Activated naive CD4-positive, alpha-beta T cell (primary cell): Measurements from ENCODE around the gene ECD.

Experiments used
- DNase-seq, 4 experiments: peaks; one replicate each; lab custom pipeline; 2025; lab: John Stamatoyannopoulos, UW

ECD gene

DNA sequence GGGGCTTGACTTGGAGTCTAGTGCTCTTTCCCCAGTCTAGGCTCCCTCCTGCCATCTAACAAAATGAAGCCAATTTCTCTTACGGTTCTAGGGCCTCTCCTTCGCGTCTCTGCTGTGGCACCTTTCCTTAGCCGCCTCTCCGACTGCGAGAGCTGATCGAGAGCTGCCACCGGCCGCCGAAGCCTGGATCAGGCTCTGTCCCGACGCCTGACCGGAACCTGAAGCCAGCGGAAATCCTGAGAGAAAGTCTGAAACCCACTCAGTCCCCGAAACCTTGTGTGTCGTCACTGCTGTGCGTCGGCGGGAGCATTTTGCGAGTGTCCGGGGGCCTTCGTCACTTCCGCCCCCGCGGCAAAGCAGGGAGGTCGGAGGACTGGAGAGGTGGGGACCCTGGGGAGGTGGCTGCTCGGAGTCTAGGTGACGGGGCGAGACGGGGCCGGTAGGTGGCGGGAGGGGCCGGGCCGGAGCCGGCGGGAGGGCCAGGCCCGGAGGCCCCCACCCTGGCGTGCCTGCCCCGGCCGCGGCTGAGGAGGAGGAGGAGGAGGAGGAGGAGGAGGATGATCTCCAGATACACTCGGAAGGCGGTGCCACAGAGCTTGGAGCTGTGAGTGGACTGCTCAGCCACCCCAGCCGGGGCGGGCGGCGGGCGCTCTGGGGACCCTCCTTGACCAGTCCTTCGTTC is at the start of gene ECD, which contains the start of gene FAM149B1:
Gene ECD, minus strand, starts transcription at position 226 of the 682 bp plus-strand sequence. CDS start 4,071 bp downstream, outside the sequence.
Gene FAM149B1, plus strand, starts transcription at position 337 of the 682 bp plus-strand sequence. Its CDS starts 221 bp downstream, at position 558.
- DNase-seq, result peak; percentile 74 to 81 (median 78)

DNA sequence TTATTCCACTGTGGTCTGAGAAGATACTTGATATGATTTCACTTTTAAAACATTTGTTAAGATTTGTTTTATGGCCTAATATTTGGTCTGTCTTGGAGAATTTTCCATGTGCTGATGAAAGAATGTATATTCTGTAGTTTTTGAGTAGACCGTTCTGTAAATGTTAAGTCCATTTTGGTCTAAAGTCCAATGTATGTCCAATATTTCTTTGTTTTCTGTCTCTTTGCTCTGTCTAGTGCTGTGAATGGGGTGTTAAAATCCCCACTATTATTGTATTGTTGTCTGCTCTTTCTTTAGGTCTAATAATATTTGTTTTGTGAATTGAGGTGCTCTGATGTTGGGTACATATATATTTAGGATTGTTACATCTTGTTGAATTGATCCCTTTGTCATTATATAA is 47.9 kb upstream of the ECD start:
- no peak for DNase-seq

DNA sequence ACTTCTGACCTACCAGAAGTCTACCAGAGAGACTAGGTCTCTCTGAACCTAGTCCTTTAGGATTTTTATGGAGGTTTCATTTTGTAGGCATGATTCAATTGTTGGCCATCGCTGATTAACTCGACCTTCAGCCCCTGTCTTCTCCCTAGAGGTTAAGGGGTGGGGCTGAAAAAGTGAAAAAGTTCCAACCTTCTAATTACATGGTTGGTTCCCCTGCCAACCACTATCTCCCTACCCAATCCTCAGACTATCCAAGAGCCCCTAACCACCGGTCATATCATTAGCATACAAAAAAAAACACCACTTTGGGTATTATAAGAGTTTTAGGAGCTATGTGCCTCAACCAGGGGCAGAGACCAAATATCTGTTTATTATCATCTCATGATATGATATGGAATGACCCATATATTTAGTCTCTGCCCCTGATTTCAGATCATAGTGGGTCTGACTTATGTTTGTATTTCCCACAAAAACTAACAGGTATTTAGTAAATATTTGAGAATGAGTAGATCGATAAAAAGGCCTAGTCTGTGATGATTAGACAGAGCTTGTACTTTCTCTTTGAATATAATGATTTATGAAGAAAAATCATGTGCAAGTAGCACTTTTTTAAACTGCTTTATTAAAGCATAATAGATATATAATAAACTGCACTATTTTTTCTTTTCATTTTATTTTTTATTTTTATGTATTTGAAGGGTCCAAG is 43.5 kb upstream of the ECD start:
- no peak for DNase-seq

DNA sequence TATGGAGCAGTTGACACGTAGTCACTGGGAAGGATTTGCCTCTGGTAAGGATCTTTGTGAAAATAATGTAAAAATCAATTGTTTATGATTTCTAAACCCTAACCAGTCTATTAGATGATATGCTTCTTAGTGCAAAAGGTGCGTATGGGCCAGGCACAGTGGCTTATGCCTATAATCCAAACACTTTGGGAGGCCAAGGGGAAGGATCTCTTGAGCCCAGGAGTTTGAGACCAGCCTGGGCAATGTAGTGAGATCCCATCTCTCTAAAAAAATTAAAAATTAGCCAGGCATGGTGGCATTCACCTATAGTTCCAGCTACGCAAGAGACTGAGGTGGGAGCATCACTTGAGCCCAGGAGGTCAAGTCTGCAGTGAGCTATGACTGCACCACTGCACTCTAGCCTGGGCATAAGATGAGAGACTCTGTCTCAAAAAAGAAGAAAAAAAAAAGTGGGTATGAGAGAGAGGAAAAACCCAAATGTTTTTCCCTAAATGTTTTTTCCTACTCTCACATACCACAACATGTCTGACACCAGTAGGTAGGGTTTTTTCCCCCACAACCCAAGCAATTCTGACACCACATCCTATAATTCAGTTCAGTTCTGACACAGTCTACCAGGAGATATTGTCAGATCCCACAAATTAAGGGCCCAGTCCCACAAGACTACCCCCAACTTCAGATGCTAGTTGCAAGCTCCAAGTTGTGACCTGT is 42.7 kb upstream of the ECD start:
- no peak for DNase-seq

DNA sequence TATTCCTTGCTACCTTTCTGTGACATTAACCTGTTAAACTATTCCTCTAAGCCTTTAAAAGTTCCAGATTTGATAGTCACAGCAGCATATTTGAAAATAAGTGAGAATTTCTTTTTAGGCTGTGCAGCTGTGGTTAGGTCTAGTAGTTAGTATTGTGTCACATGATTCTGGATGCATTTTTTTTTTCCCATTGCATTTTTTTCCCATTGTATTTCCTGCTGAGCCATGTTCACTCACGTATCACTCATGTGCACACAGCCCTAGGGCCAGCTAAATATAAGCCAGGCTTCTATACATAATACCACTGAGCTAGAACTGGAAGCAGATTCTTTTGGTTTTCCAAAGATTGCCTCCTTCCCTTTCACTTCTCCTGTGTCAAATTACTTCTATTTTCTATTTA is 41.9 kb upstream of the ECD start:
- DNase-seq, result no peak

DNA sequence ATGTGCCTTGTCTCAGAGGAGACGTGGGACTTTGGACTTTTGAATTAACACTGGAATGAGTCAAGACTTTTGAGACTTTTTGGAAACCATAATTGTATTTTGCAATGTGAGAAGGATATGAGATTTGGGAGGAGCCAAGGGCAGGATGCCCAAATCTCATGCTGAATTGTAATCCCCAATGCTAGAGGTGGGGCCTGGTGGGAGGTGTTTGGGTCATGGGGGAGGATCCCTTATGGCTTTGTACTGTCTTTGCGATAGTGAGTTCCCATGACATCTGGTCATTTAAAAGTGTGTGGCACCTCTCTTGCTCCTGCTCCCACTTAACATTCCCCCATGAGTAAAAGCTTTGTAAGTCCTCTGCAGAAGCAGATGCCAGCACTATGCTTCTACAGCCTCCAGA is 40.1 kb upstream of the ECD start:
- no peak for DNase-seq

DNA sequence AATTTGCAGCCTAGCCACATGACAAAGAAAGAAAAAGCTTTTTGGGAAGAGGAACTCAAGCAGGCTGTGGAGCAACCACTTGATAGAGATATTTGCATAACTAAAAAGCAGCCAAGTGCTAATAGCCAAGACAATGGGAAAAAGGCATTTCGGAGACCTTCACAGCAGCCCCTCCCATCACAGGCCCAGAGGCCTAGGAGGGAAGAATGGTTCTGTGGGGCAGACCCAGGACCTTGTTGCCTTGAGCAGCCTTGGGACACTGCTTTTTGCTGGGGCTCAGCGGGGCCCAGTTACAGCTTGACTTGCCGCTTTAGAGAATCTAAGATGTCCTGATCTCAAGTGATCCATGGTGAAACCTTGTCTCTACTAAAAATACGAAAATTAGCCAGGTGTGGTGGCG is 38.6 kb upstream of the ECD start:
- DNase-seq, result no peak

DNA sequence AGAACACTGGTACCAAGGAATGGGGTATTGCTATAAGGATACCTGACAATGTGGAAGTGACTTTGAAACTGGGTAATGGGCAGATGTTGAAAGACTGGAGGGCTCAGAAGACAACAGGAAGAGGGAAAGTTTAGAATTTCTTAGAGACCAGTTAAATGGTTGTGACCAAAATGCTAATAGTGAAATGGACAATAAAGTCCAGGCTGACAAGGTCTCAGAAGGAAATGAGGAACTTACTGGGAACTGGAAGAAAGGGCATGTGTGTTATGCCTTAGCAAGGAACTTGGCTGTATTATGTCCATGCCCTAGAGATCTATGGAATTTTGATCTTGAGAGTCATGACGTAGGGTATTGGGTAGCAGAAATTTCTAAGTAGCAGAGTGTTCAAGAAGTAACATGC is 38.1 kb upstream of the ECD start:
- DNase-seq, result no peak

DNA sequence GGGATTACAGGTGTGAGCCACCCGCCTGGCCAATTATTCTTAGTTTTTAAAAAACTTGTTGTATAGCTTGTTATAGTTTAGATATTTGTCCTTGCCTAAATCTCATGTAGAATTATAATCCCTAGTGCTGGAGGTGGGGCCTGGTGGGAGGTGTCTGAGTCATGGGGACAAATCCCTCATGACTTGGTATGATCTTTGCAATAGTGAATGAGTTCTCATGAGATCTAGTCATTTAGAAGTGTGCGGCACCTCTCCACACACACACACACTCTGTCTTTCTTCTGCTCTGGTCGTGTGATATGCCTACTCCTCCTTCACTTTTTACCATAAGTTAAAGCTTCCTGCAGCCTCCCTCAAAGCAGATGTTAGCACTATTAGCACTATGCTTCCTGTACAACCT is 37.3 kb upstream of the ECD start:
- no peak for DNase-seq

DNA sequence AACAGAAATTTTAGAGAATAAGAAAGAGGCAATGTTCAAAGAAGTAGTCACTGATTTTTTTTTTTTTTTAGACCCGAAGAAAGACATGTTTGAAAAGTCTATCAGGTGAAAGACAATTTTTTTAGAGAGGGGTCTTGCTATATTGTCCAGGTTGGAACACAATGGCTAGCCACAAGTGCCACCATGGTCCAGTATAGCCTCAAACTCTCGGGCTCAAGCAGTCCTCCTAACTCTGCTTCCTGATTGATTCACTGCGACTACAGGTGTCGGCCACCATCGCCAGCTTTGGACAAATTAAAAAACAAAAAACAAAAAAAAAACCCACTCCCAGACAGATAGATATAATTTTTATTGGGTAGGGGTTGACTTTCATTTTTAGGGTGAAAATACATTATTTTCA is 22.4 kb upstream of the ECD start:
- DNase-seq, result no peak

DNA sequence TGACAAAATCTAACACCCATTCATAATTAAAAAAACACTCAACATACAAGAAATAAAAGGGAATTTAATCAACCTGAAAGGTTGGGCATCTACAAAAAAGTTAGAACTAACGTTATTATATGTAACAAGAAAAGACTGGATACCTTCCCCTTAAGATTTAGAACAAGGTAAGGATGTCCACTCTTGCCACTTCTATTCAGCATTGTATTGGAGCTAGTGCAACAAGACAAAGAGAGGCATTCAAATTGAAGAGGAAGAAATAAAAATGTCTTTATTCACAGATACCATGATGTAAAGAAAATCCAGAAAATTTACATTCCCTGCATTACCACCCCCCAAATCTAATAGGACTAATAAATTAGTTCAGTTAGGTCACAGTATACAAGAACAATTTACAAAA is 18.5 kb upstream of the ECD start:
- DNase-seq, result no peak

DNA sequence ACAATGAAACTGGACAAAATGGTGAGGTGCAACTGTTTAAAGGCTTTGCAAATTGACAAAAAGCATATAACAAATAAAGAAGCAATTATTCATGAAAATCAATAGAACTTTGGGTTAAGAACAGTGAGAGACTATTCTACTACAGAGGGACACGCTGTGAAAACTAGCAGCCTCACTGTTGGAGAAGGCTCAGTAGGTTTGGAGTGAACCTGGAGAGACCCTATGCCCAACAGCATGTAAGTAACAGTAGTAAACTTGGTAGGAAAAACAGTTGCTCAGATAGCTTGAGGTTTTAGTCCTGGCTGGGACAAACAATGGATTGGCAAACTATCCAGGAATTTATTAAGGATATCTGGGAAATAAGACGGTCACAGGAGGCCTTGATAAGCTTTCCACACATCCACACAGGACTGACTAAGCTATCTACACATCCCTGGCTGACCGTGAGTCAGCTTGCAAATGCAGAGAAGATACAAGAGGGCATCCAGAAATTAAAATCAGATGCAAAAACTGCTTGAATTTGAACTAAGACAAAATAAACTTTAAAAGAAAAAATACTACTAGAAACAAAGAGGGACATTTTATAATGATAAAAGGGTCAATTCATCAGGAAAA is 16.0 kb upstream of the ECD start:
- no peak for DNase-seq

DNA sequence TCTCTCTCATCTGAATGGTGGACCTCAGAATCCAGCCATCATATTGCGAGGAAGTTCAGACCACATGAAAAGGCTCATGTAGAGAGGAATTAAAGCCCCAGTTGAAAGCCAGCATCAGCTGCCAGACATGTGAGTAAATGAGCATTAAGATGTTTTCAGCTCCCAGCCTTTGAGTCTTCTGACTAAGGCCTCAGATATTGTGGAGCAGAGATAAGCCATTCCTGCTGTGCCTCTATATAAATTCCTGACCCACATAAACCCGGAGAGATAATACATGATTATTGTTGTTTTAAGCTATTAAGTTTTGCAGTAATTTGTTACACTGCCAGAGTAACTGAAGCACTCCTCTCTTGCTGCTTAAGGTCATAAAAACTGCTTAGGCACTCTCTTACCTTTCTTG is 14.8 kb upstream of the ECD start:
- no peak for DNase-seq

DNA sequence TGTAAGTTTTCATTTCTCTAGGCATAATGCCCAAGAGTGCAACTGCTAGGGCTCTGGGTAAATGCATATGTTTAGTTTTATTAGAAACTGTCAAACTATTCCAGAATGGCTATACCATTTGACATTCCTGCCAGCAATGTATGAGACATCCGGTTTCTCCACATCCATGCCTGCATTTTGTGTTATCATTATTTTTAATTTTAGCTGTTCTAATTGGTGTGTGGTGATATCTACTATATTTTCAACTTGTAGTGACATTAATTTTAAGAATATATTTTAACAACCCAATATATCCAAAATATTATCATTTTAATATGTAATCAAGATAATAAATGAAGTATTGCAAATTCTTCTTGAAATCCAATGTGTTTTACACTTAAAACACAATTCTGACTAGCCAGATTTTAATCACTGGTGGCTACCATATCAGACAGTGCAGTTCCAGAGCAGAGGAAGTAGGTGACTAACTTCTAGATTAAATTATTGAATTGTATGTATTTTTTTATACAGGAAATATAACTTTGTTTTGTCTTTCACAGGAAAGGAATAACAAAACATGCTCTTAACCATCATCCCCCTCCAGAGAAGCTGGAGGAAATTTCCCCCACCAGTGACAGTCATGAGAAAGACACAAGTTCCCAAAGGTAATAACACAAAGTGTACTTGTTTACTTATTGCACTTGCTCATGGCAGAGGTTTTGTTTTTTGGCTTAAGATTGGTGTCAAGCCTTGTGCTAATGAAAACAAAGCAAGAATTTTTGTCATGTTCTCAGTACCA is 6.5 kb upstream of the ECD start:
- DNase-seq, result no peak

DNA sequence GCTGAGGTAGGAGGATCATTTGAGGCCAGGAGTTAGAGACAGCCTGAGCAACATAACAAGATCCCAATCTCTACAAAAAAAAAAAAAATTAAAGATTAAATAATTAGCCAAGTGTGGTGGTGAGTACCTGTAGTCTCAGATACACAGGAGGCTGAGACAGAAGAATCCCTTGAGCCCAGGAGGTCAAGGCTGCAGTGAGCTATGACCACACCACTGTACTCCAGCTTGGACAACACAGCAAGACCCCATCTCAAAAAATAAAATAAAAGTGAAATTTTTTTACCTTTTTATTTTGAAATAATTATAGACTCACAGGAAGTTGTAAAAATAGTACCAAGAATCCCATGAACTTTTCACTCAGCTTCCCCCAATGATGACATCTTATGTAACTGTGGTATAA is 5.1 kb upstream of the ECD start:
- no peak for DNase-seq

DNA sequence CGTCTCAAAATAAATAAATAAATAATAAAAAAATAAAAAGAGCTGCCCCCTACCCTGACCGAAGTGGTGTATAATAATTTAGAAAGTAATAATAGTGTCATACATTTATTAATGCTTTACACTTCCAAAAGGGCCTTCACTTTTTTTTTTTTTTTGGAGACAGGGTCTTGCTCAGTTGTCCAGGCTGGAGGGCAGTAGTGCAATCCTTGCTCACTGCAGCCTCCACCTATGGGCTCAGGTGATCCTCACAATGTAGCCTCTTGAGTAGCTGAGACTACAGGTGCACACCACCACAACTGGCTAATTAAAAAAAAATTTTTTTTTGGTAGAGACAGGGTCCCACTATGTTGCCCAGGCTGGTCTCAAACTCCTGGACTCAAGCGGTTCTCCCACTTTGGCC is 1.5 kb upstream of the ECD start:
- DNase-seq, result no peak

DNA sequence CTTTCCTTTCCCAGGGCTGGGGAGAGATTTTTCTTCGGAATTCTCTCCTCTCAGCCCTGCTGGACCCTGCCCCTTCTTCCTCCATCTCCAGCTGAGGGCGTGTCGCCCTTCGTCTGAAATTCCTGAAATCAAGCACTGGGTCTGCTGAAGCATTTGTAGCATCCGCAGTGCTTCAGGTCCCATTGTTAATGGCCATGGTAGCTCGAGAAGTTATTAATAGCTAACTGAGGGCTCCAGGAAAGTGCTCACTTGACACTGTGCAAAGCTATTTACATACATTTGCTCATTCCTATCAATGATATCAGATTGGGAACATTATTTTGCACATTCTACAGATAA is 626 bp upstream of the ECD start:
- no peak for DNase-seq

DNA sequence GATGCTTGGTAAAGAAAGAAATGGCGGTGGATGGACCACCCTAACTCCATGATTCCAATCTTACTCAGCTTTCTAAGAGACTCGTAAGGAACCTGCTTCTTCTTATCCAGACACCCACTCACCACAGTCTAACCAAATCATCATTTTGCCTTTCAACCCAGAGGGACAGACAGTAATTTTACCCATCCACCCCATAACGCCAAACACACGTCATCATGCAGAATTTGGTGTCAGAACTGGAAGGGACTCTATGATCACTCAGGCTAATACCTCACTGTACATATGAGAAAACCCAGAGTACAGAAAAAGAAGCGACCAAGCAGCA is 388 bp downstream of the ECD start:
- DNase-seq, result no peak

DNA sequence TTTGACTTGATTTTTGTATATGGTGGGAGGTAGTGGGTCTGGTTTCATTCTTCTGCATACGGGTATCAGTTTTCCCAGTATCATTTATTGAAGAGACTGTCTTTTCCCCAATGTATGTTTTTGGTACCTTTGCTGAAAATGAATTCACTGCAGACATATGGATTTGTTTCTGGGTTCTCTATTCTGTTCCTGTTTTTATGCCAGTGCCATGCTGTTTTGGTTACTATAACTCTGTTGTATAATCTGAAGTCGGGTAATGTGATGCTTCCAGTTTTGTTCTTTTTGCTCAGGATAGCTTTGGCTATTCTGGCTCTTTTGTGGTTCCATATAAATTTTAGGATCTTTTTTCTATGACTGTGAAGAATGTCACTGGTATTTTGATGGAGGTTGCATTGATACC is 836 bp downstream of the ECD start:
- no peak for DNase-seq

DNA sequence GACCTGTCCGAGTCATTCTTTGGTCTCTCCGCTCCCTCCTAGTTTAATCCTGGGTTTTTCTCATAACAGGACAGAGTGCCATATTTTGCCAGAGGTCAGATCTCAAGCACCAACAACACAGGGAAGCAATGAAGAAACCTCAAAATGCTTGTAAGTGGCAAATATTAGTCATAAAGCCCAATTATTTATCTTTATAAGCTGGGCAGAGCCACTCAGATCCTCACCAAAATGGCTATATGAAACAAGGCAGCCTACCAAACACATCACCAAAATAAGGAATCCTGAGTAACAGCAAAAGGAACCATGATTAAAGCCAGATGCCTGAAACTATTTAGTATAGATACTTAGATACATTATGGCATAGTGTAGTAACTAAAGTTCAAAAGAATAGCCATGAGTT is 4.7 kb downstream of the ECD start:
- DNase-seq, result no peak

DNA sequence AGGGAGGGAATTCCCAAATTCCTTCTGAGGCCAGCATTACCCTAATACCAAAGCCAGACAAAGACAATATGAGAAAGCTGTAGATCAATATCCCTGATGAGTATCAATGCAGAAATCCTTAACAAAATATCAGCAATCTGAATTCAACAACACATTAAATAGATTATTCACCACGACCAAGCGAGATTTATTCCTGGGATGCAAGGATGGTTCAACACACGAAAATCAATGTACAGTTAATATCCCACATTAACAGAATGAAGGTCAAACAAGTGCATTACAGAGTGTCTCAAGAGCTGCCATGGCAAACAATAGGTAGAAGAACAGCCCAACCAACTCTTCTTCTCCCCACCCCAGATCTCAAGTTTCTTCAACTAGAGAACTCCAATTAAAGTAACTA is 6.1 kb downstream of the ECD start:
- no peak for DNase-seq

DNA sequence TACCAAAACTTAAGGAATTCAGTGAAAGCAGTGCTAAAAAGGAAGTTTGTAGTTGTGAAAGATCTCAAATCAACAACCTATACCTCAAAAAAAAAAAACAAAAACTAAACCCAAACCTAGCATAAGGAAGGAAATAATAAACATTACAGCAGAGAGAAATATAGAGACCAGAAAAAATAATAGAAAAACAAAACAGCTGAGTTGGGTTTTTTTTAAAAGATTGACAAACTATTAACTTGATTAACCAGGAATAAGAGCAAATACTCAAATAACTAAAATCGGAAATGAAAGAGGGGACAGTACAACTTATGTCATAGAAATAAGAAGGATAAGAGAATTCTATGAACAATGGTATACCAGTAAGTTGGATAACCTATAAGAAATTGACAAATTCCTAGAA is 6.7 kb downstream of the ECD start:
- no peak for DNase-seq
